ENCODE results near the gene MYBBP1A. TPM values are rescaled to one million over a fixed set of nuclear protein-coding genes. Genes with fewer than 3 reads are reported as not detected.
A peak's percentile ranks its signal among the peaks of the same experiment; 100 is the strongest.

The MYBBP1A gene
- total RNA-seq, 1 experiment from 2014 or later, result 155 TPM

DNA sequence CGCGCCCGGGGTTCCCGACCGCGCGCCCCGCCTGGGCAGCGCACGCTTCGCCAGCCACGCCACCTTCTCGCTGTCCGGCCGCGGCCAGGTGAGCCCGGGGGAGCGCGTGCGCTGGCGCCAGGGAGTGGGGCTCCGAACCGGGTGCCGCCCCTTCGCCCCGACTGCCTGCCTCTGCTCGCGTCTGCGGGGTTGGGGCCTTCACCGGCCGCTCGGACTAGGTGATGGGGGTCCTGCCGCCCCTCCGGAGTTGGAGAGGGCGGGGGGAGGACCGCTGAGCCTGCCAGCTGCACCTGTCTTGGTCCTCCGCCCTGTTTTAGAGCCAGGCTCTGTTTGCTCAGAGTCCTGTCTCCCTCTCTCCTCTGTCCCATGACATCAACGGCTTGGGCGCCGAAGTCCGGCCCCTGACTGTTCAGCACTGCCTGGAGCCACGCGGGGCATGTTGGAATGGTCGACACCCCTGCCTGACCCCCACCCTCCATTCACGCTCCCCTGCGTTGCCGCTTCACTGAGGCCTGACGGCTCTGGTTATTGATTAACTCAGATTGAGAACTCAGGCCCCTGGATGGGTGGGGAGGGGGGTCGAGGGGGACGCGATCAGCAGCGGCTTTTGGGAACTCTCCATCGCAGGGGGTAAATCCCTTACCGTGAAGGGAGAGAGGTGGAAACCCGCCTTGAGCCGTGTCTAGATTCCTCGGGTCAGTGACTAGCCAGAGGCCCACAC, 29.9 kb upstream of the MYBBP1A start:
- H4K20me1 ChIP-seq (ENCODE audit: low read length), result no peaks in the 10 kb centered on the region
- no peaks in the 10 kb centered on the region for H3K9me2 ChIP-seq (replicated peaks; ENCODE audit: low read length)
- CTCF ChIA-PET, result no interaction called here
- no peaks in the 10 kb centered on the region for H3K36me3 ChIP-seq (ENCODE audit: low read depth, low read length)
- H3K27me3 ChIP-seq (ENCODE audit: low read length), result peaks cover 36% of the 10 kb centered on the region
- no peaks in the 10 kb centered on the region for H3K9me3 ChIP-seq (ENCODE audit: low read length)
- ATAC-seq, result no peak
- no peak overlapping the region for H3K27ac ChIP-seq (ENCODE audit: low read length)
- intact Hi-C loops (cut with micrococcal nuclease), result no loop called here
- no peak overlapping the region for H2AFZ ChIP-seq (ENCODE audit: low read length)
- no peaks in the 10 kb centered on the region for H3F3A ChIP-seq (ENCODE audit: low read length, unreplicated experiment)
- no peak for DNase-seq
- no TSS peak for BruUV-seq (replicated peaks)
- TF ChIP-seq, protein P1, sequence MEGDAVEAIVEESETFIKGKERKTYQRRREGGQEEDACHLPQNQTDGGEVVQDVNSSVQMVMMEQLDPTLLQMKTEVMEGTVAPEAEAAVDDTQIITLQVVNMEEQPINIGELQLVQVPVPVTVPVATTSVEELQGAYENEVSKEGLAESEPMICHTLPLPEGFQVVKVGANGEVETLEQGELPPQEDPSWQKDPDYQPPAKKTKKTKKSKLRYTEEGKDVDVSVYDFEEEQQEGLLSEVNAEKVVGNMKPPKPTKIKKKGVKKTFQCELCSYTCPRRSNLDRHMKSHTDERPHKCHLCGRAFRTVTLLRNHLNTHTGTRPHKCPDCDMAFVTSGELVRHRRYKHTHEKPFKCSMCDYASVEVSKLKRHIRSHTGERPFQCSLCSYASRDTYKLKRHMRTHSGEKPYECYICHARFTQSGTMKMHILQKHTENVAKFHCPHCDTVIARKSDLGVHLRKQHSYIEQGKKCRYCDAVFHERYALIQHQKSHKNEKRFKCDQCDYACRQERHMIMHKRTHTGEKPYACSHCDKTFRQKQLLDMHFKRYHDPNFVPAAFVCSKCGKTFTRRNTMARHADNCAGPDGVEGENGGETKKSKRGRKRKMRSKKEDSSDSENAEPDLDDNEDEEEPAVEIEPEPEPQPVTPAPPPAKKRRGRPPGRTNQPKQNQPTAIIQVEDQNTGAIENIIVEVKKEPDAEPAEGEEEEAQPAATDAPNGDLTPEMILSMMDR (conservative IDR thresholded peaks at IDR 0.05; ENCODE audit: low read depth, low read length), result no peak
- TF ChIP-seq EZH2 (IDR thresholded peaks at IDR 0.05; ENCODE audit: low read length, unreplicated experiment) (no peak), EZH2phosphoT487 (IDR thresholded peaks at IDR 0.05; ENCODE audit: borderline replicate concordance, low read length) (no peak)
- no peaks in the 10 kb centered on the region for H3K4me1 ChIP-seq (ENCODE audit: insufficient read depth, low read length)
- POLR2A ChIA-PET (ENCODE audit: unreplicated experiment), result no interaction called here
- no peaks in the 10 kb centered on the region for H3K79me2 ChIP-seq (ENCODE audit: low read length)
- H3K4me2 ChIP-seq (ENCODE audit: low read length), result no peak overlapping the region
- H3K4me3 ChIP-seq (ENCODE audit: low read length), result no peak overlapping the region
- H3K9ac ChIP-seq (ENCODE audit: low read length), result no peak overlapping the region

DNA sequence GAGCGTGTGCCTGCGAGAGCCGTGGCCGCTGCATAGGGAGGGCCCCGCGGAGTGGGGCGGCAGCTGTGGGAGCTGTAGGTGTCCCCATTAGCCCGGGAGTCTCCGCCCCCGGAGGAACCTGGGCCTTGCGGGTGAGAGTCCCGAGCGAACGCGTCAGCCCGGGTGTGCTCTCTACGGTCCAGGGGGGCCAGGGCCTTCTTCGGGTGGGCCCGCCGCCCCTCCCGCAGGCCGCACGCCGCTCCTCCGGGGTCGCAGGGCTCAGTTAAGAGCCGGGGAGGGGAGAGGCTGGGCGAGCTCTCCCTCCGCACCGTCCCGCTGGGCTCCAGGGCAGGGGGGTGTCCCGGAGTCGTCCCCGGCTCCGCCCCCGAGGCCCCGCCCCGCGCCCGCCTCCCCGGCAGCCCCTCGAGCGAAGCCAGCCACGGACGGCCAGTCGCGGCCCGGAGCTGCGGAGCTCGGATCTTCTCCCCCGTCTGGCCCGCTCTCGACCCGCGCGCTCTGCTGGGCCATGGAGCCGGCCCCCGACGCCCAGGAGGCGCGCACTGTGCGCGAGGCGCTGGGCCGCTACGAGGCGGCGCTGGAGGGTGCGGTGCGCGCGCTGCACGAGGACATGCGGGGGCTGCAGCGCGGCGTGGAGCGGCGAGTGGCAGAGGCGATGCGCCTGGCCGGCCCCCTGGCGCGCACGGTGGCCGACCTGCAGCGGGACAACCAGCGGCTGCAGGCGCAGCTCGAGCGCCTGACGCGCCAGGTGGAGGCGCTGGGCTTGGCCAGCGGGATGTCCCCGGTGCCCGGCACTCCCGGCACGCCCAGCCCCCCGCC, 29.1 kb upstream of the MYBBP1A start, which contains the start of gene SMTNL2:
Gene SMTNL2, plus strand, starts transcription at position 429 of the 816 bp plus-strand sequence. Its CDS starts 77 bp downstream, at position 506.
- Histone ChIP-seq H3K4me1 (ENCODE audit: insufficient read depth, low read length) (no peaks in the 10 kb centered on the region), H3K9me2 (replicated peaks; ENCODE audit: low read length) (no peaks in the 10 kb centered on the region), H2AFZ (ENCODE audit: low read length) (no peak within 1 kb of the TSS), H3K9ac (ENCODE audit: low read length) (no peak within 1 kb of the TSS), H3K4me2 (ENCODE audit: low read length) (no peak within 1 kb of the TSS), H3K9me3 (ENCODE audit: low read length) (no peaks in the 10 kb centered on the region), H3K36me3 (ENCODE audit: low read depth, low read length) (no peaks in the 10 kb centered on the region), H3K4me3 (ENCODE audit: low read length) (no peak within 1 kb of the TSS), H4K20me1 (ENCODE audit: low read length) (no peaks in the 10 kb centered on the region), H3K27ac (ENCODE audit: low read length) (no peak within 1 kb of the TSS), H3K79me2 (ENCODE audit: low read length) (no peaks in the 10 kb centered on the region), H3F3A (ENCODE audit: low read length, unreplicated experiment) (no peaks in the 10 kb centered on the region), H3K27me3 (ENCODE audit: low read length) (peaks cover 36% of the 10 kb centered on the region)
- ChIA-PET CTCF (no interaction called here), POLR2A (ENCODE audit: unreplicated experiment) (no interaction called here)
- intact Hi-C loops (cut with micrococcal nuclease), result no loop called here
- no peak for TF ChIP-seq EZH2phosphoT487 (IDR thresholded peaks at IDR 0.05; ENCODE audit: borderline replicate concordance, low read length)
- ATAC-seq, result no peak
- DNase-seq, result no peak
- BruUV-seq (replicated peaks), result no TSS peak

DNA sequence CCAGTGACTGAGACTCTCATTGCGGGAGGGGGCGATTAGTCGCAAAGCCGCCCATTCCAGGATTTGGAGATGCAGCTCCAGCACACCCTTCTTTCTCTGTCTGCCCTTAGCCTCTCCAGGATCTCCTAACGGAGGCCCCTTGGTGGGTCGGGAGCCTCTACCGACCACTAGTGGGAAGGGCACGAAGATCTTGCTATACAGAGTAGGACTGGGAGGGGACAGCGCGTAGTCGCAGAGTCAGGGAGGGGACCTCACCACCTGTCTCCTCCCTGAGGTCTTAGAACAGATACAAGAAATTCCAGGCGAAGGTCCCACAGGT, 28.6 kb upstream of the MYBBP1A start:
- Histone ChIP-seq H3K9me3 (ENCODE audit: low read length) (no peaks in the 10 kb centered on the region), H3F3A (ENCODE audit: low read length, unreplicated experiment) (no peaks in the 10 kb centered on the region), H4K20me1 (ENCODE audit: low read length) (no peaks in the 10 kb centered on the region), H3K9ac (ENCODE audit: low read length) (no peak overlapping the region), H3K4me1 (ENCODE audit: insufficient read depth, low read length) (no peaks in the 10 kb centered on the region), H2AFZ (ENCODE audit: low read length) (no peak overlapping the region), H3K36me3 (ENCODE audit: low read depth, low read length) (no peaks in the 10 kb centered on the region), H3K9me2 (replicated peaks; ENCODE audit: low read length) (no peaks in the 10 kb centered on the region), H3K27me3 (ENCODE audit: low read length) (peaks cover 36% of the 10 kb centered on the region), H3K79me2 (ENCODE audit: low read length) (no peaks in the 10 kb centered on the region), H3K27ac (ENCODE audit: low read length) (no peak overlapping the region), H3K4me2 (ENCODE audit: low read length) (no peak overlapping the region), H3K4me3 (ENCODE audit: low read length) (no peak overlapping the region)
- intact Hi-C loops (cut with micrococcal nuclease), result no loop called here
- no peak for DNase-seq
- CTCF ChIA-PET, result no interaction called here
- BruUV-seq (replicated peaks), result no TSS peak
- ATAC-seq, result no peak
- no peak for TF ChIP-seq EZH2phosphoT487 (IDR thresholded peaks at IDR 0.05; ENCODE audit: borderline replicate concordance, low read length)
- TF ChIP-seq, protein P1 (conservative IDR thresholded peaks at IDR 0.05; ENCODE audit: low read depth, low read length), result 0 out of 2 replicates have a peak, but pooled peaks have one; percentile 11
- no peak for TF ChIP-seq EZH2 (IDR thresholded peaks at IDR 0.05; ENCODE audit: low read length, unreplicated experiment)
- POLR2A ChIA-PET (ENCODE audit: unreplicated experiment), result no interaction called here
